Upper lobe of left lung (tissue), 4 donors: ENCODE measurements around the gene STX2.

Experiments
- CTCF ChIP-seq, 6 experiments: fragments of 450-650 bp in 4 of 6; fragments of 200-600 bp in 2 of 6; sonication (generic) in 2 of 6; IDR thresholded peaks; one replicate each; pipeline ENCODE4 v1.5.1; 2016 to 2019; ENCODE audit warnings: antibody characterized with exemption in 6 of 6
- EP300 ChIP-seq, 4 donors: sonication (generic); formaldehyde crosslinking; IDR thresholded peaks; one replicate each; pipeline ENCODE4 v1.5.1; 2017; ENCODE audit warnings: antibody characterized with exemption in 4 of 4, control low read depth in 2 of 4

- TF ChIP-seq EP300 (IDR thresholded peaks at IDR 0.05) = no peak
- no peak for TF ChIP-seq CTCF (IDR thresholded peaks at IDR 0.05)
Observed at GRCh38 chr12:130795906-130796305, 43.1 kb downstream of the STX2 start.
